Breast epithelium (tissue), 4 donors: Measurements from ENCODE around the gene IL1RAP. TPM values are rescaled to one million over a fixed set of nuclear protein-coding genes. Genes with fewer than 3 reads are reported as not detected.

Source experiments
- DNase-seq, 2 donors: peaks; one replicate each; pipeline ENCODE4 v3.0.0-alpha.2; 2019; ENCODE audit warnings: low spot score in 2 of 2
- H3K27ac ChIP-seq, 2 donors: fragments of 200-600 bp; sonication (generic) in 1 of 2; one replicate each; pipeline ENCODE4 v1.5.1; 2016 to 2019; ENCODE audit warnings: mild to moderate bottlenecking in 1 of 2
- H3K27me3 ChIP-seq, 2 donors: fragments of 200-600 bp; sonication (generic) in 1 of 2; one replicate each; pipeline versions ENCODE4 v1.5.1 to v1.6.0; 2017 to 2019; ENCODE audit warnings: control low read depth in 1 of 2, mild to moderate bottlenecking in 1 of 2
- H3K36me3 ChIP-seq: fragments of 200-600 bp; one replicate; pipeline ENCODE4 v1.5.1; 2019
- H3K4me1 ChIP-seq, 2 donors: fragments of 200-600 bp; sonication (generic); one replicate each; pipeline ENCODE4 v1.5.1; 2016 to 2019; ENCODE audit warnings: control low read depth in 1 of 2
- H3K4me3 ChIP-seq, 3 donors: fragments of 200-600 bp; sonication (generic); 1 replicate in 2 of 3; 2 replicates in 1 of 3; pipeline ENCODE4 v1.5.1; 2016 to 2019; ENCODE audit warnings: mild to moderate bottlenecking in 3 of 3, moderate library complexity in 2 of 3
- H3K9me3 ChIP-seq, 2 donors: fragments of 200-600 bp; sonication (generic) in 1 of 2; one replicate each; pipeline ENCODE4 v1.5.1; 2016 to 2019; ENCODE audit warnings: control low read depth in 1 of 2
- CTCF ChIP-seq, 3 donors: fragments of 450-650 bp; IDR thresholded peaks; one replicate each; pipeline ENCODE4 v1.5.1; 2016 to 2017; ENCODE audit warnings: antibody characterized with exemption in 3 of 3, mild to moderate bottlenecking in 3 of 3, moderate library complexity in 3 of 3
- POLR2A ChIP-seq: fragments of 450-650 bp; IDR thresholded peaks from one replicate; pipeline ENCODE4 v1.6.1; 2016; ENCODE audit warnings: antibody characterized with exemption, mild to moderate bottlenecking, moderate library complexity
- POLR2AphosphoS5 ChIP-seq, 3 donors: sonication (generic); formaldehyde crosslinking; IDR thresholded peaks; one replicate each; pipeline ENCODE4 v1.6.1; 2017; ENCODE audit warnings: antibody characterized with exemption in 3 of 3
- intact Hi-C: fragments of 100-400 bp; cut with DNase I; formaldehyde crosslinking; loops from one replicate; pipeline ENCODE4 v1.15.1; 2023; ENCODE audit warnings: low total_unique reads
- total RNA-seq, 3 donors: library from RNA; depleted of rRNA; stranded (reverse); fragments of >200 nt; gene quantifications; one replicate each; pipeline ENCODE4 v1.1.0, GENCODE V29; 2016

Gene IL1RAP
- total RNA-seq, 3 donors from 2014 or later: 11.8 to 15.4 (median 13.1) TPM

GRCh38 chr3:190655933-190656332 lies 142.0 kb downstream of the IL1RAP start:
- intact Hi-C loops: no loop called here
- no peaks in the 10 kb centered on the region for H3K4me1 ChIP-seq
- H3K27ac ChIP-seq: no peak overlapping the region
- no peaks in the 10 kb centered on the region for H3K27me3 ChIP-seq
- no peaks in the 10 kb centered on the region for H3K36me3 ChIP-seq
- DNase-seq: no peak
- H3K4me3 ChIP-seq: no peak overlapping the region
- no peak for TF ChIP-seq CTCF (IDR thresholded peaks at IDR 0.05)
- no peak for TF ChIP-seq POLR2AphosphoS5 (IDR thresholded peaks at IDR 0.05)
- TF ChIP-seq POLR2A: no peak
- no peaks in the 10 kb centered on the region for H3K9me3 ChIP-seq

DNA sequence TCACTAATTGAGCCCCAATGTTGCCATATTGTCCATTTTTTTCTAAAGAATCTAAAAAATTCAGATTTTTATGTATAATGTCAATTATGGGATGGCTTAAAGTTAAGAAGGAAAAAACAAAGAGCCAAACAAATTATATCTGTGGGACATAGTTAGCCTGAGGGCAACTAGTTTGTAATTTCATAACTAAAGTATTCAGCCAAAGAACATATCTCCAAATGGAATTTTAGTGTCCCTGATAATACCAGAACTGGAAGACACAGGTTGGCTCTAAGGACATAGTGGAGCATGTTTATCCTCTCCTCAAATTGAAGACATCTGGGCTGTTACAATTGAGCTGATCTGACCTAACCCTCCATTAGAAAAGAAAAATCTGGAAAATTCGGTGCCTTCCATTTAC lies 144.2 kb downstream of the IL1RAP start:
- intact Hi-C loops: no loop called here
- no peak for DNase-seq
- TF ChIP-seq POLR2A (no peak), CTCF (IDR thresholded peaks at IDR 0.05) (no peak), POLR2AphosphoS5 (IDR thresholded peaks at IDR 0.05) (no peak)
- H3K4me3 ChIP-seq: no peak overlapping the region
- no peaks in the 10 kb centered on the region for H3K9me3 ChIP-seq
- H3K36me3 ChIP-seq: no peaks in the 10 kb centered on the region
- H3K27ac ChIP-seq: no peak overlapping the region
- H3K27me3 ChIP-seq: no peaks in the 10 kb centered on the region
- no peaks in the 10 kb centered on the region for H3K4me1 ChIP-seq

GRCh38 chr3:190666821-190667220 lies 152.9 kb downstream of the IL1RAP start:
- no peaks in the 10 kb centered on the region for H3K36me3 ChIP-seq
- H3K27me3 ChIP-seq: no peaks in the 10 kb centered on the region
- intact Hi-C loops: no loop called here
- no peak overlapping the region for H3K4me3 ChIP-seq
- DNase-seq: no peak
- TF ChIP-seq CTCF (IDR thresholded peaks at IDR 0.05): no peak
- TF ChIP-seq POLR2A: no peak
- TF ChIP-seq POLR2AphosphoS5 (IDR thresholded peaks at IDR 0.05): no peak
- H3K4me1 ChIP-seq: no peaks in the 10 kb centered on the region
- H3K27ac ChIP-seq: no peak overlapping the region
- H3K9me3 ChIP-seq: no peaks in the 10 kb centered on the region

DNA sequence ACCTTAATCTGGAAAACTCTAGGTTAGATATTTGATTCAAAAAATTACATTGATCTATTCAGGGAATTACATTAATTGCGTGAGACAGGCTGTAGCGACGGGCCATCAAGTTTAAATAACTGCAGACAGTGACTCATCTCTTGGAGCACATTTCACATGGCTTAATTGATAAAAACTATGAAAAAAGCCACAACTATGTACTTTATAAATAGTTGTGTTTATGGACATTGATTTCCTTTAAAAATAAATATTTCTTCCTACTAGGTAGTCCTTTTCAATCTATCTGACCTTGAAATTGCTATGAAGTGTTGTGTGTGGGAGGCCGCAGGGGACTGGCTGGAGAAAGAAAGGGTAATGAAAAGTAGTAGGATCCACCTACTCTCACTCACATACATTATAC lies 157.8 kb downstream of the IL1RAP start:
- Histone ChIP-seq H3K4me3 (no peak overlapping the region), H3K27ac (no peak overlapping the region), H3K27me3 (no peaks in the 10 kb centered on the region), H3K36me3 (no peaks in the 10 kb centered on the region), H3K4me1 (no peaks in the 10 kb centered on the region), H3K9me3 (no peaks in the 10 kb centered on the region)
- intact Hi-C loops: no loop called here
- no peak for TF ChIP-seq CTCF (IDR thresholded peaks at IDR 0.05)
- no peak for TF ChIP-seq POLR2AphosphoS5 (IDR thresholded peaks at IDR 0.05)
- no peak for TF ChIP-seq POLR2A
- DNase-seq: no peak

DNA sequence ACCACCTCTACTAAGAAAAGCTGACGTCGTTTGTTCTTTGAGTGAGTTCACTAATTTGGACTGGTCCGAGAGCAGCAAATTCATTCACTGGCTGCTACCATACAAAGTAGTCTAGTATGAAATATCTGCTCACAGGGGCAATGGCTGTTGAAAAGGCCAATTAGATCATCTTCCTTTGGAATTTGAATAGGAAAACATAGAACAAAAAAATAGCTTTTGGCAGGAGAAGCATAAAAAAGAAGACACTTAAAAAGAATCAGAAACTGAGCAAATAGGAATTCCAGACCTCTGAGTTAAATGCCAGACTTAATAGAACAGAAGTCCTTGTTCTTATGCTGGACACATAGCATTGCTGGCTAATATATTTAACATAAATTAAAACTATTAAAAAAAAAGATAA lies 159.3 kb downstream of the IL1RAP start:
- no peak for TF ChIP-seq CTCF (IDR thresholded peaks at IDR 0.05)
- no peak for TF ChIP-seq POLR2AphosphoS5 (IDR thresholded peaks at IDR 0.05)
- no peak for TF ChIP-seq POLR2A
- intact Hi-C loops: no loop called here
- Histone ChIP-seq H3K4me1 (no peaks in the 10 kb centered on the region), H3K9me3 (no peaks in the 10 kb centered on the region), H3K4me3 (no peak overlapping the region), H3K27me3 (no peaks in the 10 kb centered on the region), H3K36me3 (no peaks in the 10 kb centered on the region), H3K27ac (no peak overlapping the region)
- DNase-seq: no peak
